Left cardiac atrium (tissue), 4 donors: Measurements from ENCODE around the gene CEACAM21. TPM values are rescaled to one million over a fixed set of nuclear protein-coding genes. Genes with fewer than 3 reads are reported as not detected.
A peak's percentile ranks its signal among the peaks of the same experiment; 100 is the strongest.

Source experiments
- ATAC-seq, 2 donors: fragments of 200-7000 bp; cut with Tn5 transposase; one replicate each; pipeline ENCODE4 v1.9.1; 2020; ENCODE audit warnings: mild to moderate bottlenecking in 2 of 2, moderate library complexity in 2 of 2
- DNase-seq: peaks from one replicate; pipeline ENCODE4 v3.0.0-alpha.2; 2020
- intact Hi-C, 2 donors: fragments of 100-400 bp; cut with DNase I; formaldehyde crosslinking; loops; one replicate each; pipeline versions ENCODE4 v1.14.1 to v1.15.1; 2022 to 2023
- total RNA-seq, 2 donors: library from RNA; stranded (reverse); fragmentation: NEBNext Ultra II Directional; extraction: Animal tissue kit (Norgen Biotek cat#: 25700); gene quantifications; one replicate each; pipeline ENCODE4 v1.2.1, GENCODE V29; 2021
- donor health status: DM: no; HTN: yes; CAD: no.
- donor health status: DM: no; HTN: yes; CAD: no; lungs with severe emphysema.
- donor health status: DM: yes; HTN: yes; CAD: no.
- donor health status: Dilated cardiomyopathy.

CEACAM21 gene
- total RNA-seq, 2 donors from 2014 or later, result 0.89 to 1.2 TPM

DNA sequence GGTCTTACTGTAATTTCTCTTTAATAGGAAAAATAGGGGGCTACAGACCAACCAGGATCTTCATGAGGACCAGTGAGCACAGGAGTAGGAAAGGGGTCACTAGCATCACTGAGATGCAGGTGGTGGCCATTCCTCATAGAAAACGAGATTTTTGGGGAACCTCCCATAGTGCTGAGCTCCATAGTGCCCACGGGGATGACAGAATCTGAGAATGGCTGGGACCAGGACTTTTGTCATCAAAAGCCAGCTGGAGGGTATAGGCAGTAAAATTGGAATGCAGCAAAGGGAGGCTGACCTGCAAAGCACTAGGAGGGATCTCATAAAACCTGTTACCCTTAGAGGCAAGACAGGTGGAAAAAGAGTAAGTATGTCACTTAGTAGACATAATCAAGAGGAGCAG is 28.4 kb upstream of the CEACAM21 start:
- intact Hi-C loops, result no loop called here
- DNase-seq (no peak), ATAC-seq (no peak)

DNA sequence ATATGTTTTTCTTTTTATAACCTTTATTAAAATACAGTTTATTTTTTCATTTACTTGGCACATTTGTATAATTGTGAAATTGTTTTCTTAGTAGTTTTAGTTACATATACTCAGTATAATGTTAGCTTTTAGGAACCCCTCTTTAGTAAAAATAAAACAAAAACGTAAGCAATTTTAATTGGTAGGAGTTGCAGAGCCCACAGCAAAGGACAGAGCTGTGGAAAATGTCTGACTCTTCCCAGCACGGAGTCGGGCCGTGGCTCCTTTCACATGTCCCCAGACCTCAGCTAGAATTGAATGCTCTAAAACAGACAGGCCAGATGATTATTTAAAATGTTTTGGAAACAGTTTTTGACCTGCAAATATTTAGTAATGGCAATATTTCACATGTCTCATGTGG is 27.9 kb upstream of the CEACAM21 start:
- ATAC-seq (no peak), DNase-seq (no peak)
- intact Hi-C loops, result no loop called here

GRCh38 chr19:41548954-41549688 is 26.8 kb upstream of the CEACAM21 start:
- peak; percentile 33 for DNase-seq
- ATAC-seq, result peak; percentile 43 to 64
- intact Hi-C loops, result no loop called here

DNA sequence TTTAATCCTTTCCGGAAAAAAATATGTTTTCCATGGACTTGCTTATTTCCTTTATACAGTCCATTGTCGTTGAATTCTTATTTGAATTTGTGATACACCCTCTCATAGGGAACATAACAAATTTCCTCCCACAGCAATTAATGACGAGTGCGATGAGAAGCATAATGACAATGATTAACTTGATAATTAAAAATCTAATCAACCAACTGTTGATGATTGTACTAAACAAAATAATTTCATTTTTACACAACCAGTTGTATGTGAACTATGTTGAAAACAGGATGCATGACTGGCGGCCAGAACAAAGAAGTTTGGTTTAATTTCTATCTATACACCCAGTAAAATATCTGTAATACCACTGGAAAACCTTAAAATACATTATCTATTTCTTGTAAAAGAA is 26.1 kb upstream of the CEACAM21 start:
- no peak for ATAC-seq

GRCh38 chr19:41551212-41551610 is 24.8 kb upstream of the CEACAM21 start:
- intact Hi-C loops, result no loop called here
- no peak for ATAC-seq
- no peak for DNase-seq

More for the DNA sequence above, 26.1 kb upstream of the CEACAM21 start:
- intact Hi-C loops, result no loop called here
- no peak for DNase-seq

DNA sequence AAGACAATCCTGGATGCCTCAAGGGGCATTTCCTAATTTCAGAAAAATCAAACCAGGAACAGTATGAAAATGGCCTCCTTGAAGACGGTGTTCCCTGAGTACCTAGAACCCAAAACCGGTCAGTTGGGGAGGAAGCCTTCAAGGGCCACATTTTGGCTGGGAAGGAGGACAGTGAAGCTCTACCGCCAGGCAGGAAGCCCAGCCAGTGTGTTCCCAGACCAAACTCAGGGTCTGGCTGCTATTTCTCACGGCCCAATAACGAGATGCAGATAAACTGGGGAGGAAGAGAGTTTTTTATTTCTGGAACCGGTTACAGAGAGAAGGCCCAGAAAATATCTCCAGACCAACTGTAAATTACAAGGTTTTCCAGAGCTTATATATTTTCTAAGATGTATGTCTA is 24.3 kb upstream of the CEACAM21 start:
- intact Hi-C loops, result no loop called here
- DNase-seq (no peak), ATAC-seq (no peak)

DNA sequence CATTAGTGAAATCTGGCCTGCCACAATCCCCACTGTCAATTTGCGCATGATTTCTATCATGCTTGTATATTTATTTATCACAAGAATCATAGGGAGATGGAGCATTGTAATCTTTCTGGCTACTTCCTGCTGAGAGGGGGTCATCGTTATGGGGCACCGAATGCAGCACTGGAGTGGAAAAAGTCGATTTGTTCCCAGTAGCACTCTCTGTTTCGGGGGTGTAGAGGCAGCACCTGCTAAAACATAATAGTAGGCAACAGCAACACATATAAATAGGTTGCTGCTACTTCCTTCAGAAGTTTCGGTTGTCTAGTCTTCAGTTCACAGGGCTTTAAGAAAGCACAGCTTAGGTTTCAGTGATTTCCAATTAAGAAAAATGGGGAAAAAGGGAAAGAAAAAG is 23.4 kb upstream of the CEACAM21 start:
- ATAC-seq (no peak), DNase-seq (no peak)
- intact Hi-C loops, result no loop called here

DNA sequence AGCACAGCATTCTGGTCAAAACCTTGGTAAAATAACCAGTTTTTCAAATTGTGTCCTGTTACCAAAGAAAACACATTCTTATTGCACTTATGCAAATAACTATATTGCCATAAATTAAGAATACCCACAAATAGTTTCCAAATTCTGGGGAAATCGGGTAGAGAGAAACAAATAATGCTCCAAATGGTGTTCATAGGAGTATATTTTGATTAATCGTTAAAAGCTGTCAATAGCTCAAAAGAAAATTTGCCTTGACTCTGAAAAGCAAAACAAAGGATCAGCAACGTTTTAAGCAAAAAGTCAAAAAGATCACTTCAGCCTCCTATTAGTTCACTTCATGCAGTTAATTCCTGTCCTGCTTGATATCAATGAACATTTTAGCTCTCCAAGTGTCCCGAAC is 22.2 kb upstream of the CEACAM21 start:
- intact Hi-C loops, result no loop called here
- DNase-seq, result no peak
- no peak for ATAC-seq

DNA sequence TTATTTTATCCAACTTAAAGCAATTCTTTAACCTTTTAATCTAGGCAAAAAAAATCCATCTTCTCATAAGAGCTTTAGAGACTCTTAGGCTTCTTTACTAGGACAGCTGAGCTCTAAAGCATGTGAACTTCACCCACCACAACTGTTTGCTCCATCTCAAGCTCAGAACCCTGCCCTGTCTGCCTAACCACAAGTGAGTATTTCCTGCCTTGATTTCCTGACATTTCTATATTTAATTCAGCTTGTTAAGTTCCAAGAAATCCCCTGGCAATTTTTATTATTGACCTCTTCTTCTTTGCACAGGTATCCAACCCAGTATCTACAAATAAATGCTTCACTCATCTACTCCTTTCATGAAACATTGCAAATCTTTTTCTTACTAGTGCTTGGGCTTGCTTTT is 21.1 kb upstream of the CEACAM21 start:
- DNase-seq (no peak), ATAC-seq (peak in 1 of 2 donors; percentile 57)
- intact Hi-C loops, result no loop called here

GRCh38 chr19:41555748-41556147 is 20.2 kb upstream of the CEACAM21 start:
- no peak for DNase-seq
- intact Hi-C loops, result no loop called here
- ATAC-seq, result no peak

DNA sequence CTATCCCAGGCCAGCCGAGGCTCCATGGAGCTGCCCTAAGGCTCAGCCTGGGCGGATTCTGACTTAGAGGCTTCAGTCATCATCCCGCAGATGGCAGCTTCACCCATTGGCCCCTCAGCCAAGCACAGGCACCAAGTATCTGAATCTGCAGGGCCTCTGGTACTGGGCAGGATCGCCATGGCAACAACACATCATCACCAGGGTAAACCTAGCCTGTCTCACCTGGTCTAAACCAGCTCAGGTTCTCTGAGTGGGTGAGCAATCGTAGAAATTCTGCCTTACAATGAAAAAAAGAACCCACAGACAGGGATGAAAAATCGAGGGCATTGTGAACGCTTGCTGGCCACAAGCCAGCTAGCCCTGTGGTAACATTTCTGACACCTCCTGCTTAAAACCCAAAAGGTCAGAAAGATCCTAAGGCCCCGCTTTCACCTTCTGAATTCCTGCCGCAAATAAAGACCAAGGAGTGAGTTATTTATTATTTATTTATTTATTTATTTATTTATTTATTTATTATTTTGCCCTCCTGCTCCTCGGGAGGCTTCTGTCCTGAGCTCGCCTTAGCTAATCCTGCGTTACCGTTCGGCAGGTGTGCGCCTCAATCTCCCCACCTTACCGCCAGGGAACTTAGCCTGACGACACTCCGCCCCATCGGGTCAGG is 12.0 kb upstream of the CEACAM21 start:
- DNase-seq, result no peak

GRCh38 chr19:41564515-41565378 is 11.2 kb upstream of the CEACAM21 start:
- intact Hi-C loops, result no loop called here
- ATAC-seq (peak in 1 of 2 donors; percentile 13), DNase-seq (peak; percentile 39)

More for the DNA sequence above, 12.0 kb upstream of the CEACAM21 start:
- ATAC-seq, result peak in 1 of 2 donors; percentile 34
- intact Hi-C loops, result no loop called here

GRCh38 chr19:41565379-41565720 is 10.6 kb upstream of the CEACAM21 start:
- intact Hi-C loops, result no loop called here
- no peak for DNase-seq
- no peak for ATAC-seq

GRCh38 chr19:41566001-41566400 is 10.0 kb upstream of the CEACAM21 start:
- ATAC-seq, result no peak
- intact Hi-C loops, result no loop called here
- DNase-seq, result no peak

- intact Hi-C loops, result loop anchor here (2.0 to 5.0 kb wide), 2 partner anchors 117 to 121 kb away; no protein-coding TSS in a partner anchor
- no peak for DNase-seq
- no peak for ATAC-seq
These were observed 6.3 kb upstream of the CEACAM21 start for GRCh38 chr19:41569481-41570150.

DNA sequence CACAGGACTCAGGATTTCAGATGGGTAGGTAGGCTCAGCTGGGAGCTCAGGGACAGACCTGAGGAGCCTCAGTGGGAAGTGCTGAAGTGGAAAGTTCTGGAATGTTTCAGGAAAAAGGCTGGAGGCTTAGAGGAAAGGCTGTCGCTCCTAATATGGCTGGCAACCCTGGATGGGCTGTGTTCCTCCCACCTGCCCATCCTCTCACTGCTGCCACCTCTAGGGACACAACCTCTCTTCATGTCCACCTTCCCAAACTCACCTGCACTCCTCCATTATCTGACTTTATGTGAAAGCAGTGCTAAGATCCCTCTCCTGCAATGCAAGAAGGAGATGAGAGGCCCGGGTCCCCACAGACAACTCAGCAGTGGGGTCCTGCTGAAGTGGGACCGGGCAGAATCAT is 5.8 kb upstream of the CEACAM21 start:
- ATAC-seq (no peak), DNase-seq (no peak)
- intact Hi-C loops, result loop anchor here (2.0 to 5.0 kb wide), 2 partner anchors 118 to 121 kb away; no protein-coding TSS in a partner anchor

GRCh38 chr19:41570639-41571112 is 5.3 kb upstream of the CEACAM21 start:
- intact Hi-C loops, result loop anchor here (2.0 to 5.0 kb wide), 2 partner anchors 118 to 122 kb away; no protein-coding TSS in a partner anchor
- ATAC-seq (peak; percentile 86 to 88), DNase-seq (peak; percentile 87)

- no peak for DNase-seq
- no peak for ATAC-seq
- intact Hi-C loops, result no loop called here
These were observed 1.3 kb downstream of the CEACAM21 start for GRCh38 chr19:41577144-41577830.

- ATAC-seq (no peak), DNase-seq (no peak)
- intact Hi-C loops, result no loop called here
These were observed 1.9 kb downstream of the CEACAM21 start for GRCh38 chr19:41577833-41578232.
